SK-N-SH treated with all-trans-retinoic acid at 6 μM for 48 hours (cell line): ENCODE data around the gene LRGUK.

Source experiments
- ATAC-seq: fragments of 200-7000 bp; cut with Tn5 transposase; 3 replicates; pipeline ENCODE4 v1.9.1; 2020; ENCODE audit warnings: mild to moderate bottlenecking, moderate library complexity
- ARNTL ChIP-seq: fragments of 450-650 bp; formaldehyde crosslinking; IDR thresholded peaks from 2 replicates; pipeline ENCODE4 v1.5.0; 2020; ENCODE audit warnings: low read depth, mild to moderate bottlenecking, moderate library complexity, borderline replicate concordance
- BACH2 ChIP-seq: fragments of 250-450 bp; sonication (Bioruptor Pico); IDR thresholded peaks from 2 replicates; pipeline ENCODE4 v1.9.0; 2021; ENCODE audit warnings: mild to moderate bottlenecking, borderline replicate concordance
- CREB5 ChIP-seq: fragments of 250-450 bp; sonication (Bioruptor Pico); IDR thresholded peaks from 2 replicates; pipeline ENCODE4 v1.5.1; 2020; ENCODE audit warnings: low read depth, mild to moderate bottlenecking, moderate library complexity
- CSDC2 ChIP-seq: fragments of 250-450 bp; sonication (Bioruptor Pico); IDR thresholded peaks from 2 replicates; pipeline ENCODE4 v1.5.0; 2020; ENCODE audit warnings: mild to moderate bottlenecking, moderate library complexity
- CSRNP3 ChIP-seq: fragments of 250-450 bp; sonication (Bioruptor Pico); IDR thresholded peaks from 2 replicates; pipeline ENCODE4 v1.5.1; 2021; ENCODE audit warnings: mild to moderate bottlenecking, moderate library complexity
- ESRRG ChIP-seq: fragments of 250-450 bp; sonication (Bioruptor Pico); IDR thresholded peaks from 2 replicates; pipeline ENCODE4 v1.6.1; 2021; ENCODE audit warnings: mild to moderate bottlenecking
- GLIS3 ChIP-seq: fragments of 250-450 bp; sonication (Bioruptor Pico); IDR thresholded peaks from 2 replicates; pipeline ENCODE4 v1.5.0; 2020; ENCODE audit warnings: mild to moderate bottlenecking, moderate library complexity
- ISL1 ChIP-seq: fragments of 250-450 bp; sonication (Bioruptor Pico); IDR thresholded peaks from 2 replicates; pipeline ENCODE4 v2.1.2; 2022; ENCODE audit warnings: mild to moderate bottlenecking, moderate library complexity
- OSR1 ChIP-seq: fragments of 250-450 bp; sonication (Bioruptor Pico); IDR thresholded peaks from 2 replicates; pipeline ENCODE4 v1.8.0; 2022; ENCODE audit warnings: moderate library complexity, mild to moderate bottlenecking, inconsistent platforms
- PATZ1 ChIP-seq: fragments of 250-450 bp; sonication (Bioruptor Pico); IDR thresholded peaks from 2 replicates; pipeline ENCODE4 v1.8.0; 2020; ENCODE audit warnings: mild to moderate bottlenecking, moderate library complexity, borderline replicate concordance
- POU6F1 ChIP-seq: fragments of 250-450 bp; sonication (Bioruptor Pico); IDR thresholded peaks from 2 replicates; pipeline ENCODE4 v1.8.0; 2021; ENCODE audit warnings: low read depth, mild to moderate bottlenecking, moderate library complexity, borderline replicate concordance
- PPARA ChIP-seq: fragments of 250-450 bp; sonication (Bioruptor Pico); IDR thresholded peaks from 2 replicates; pipeline ENCODE4 v1.5.0; 2020; ENCODE audit warnings: mild to moderate bottlenecking, borderline replicate concordance
- RARB ChIP-seq: fragments of 250-450 bp; sonication (Bioruptor Pico); IDR thresholded peaks from 2 replicates; pipeline ENCODE4 v1.8.0; 2021; ENCODE audit warnings: mild to moderate bottlenecking, moderate library complexity
- SNAI2 ChIP-seq: fragments of 250-450 bp; sonication (Bioruptor Pico); IDR thresholded peaks from 2 replicates; pipeline ENCODE4 v1.5.0; 2020; ENCODE audit warnings: mild to moderate bottlenecking, moderate library complexity
- TCF4 ChIP-seq: fragments of 250-450 bp; sonication (Bioruptor Pico); IDR thresholded peaks from 2 replicates; pipeline ENCODE4 v1.8.0; 2021; ENCODE audit warnings: mild to moderate bottlenecking, moderate library complexity, borderline replicate concordance
- TOX ChIP-seq: fragments of 250-450 bp; sonication (Bioruptor Pico); IDR thresholded peaks from 2 replicates; pipeline ENCODE4 v1.8.0; 2021; ENCODE audit warnings: mild to moderate bottlenecking, moderate library complexity, borderline replicate concordance
- ZC3H10 ChIP-seq: fragments of 250-450 bp; sonication (Bioruptor Pico); IDR thresholded peaks from 2 replicates; pipeline ENCODE4 v1.5.1; 2021; ENCODE audit warnings: mild to moderate bottlenecking, moderate library complexity
- ZFP3 ChIP-seq: fragments of 250-450 bp; sonication (Bioruptor Pico); IDR thresholded peaks from 2 replicates; pipeline ENCODE4 v1.5.0; 2020; ENCODE audit warnings: mild to moderate bottlenecking, moderate library complexity
- ZFP30 ChIP-seq: fragments of 450-650 bp; formaldehyde crosslinking; IDR thresholded peaks from 2 replicates; pipeline ENCODE4 v1.5.0; 2022; ENCODE audit warnings: mild to moderate bottlenecking, moderate library complexity
- ZNF565 ChIP-seq: fragments of 450-650 bp; formaldehyde crosslinking; conservative IDR thresholded peaks from 2 replicates; pipeline ENCODE4 v1.5.0; 2020; ENCODE audit warnings: low read depth, mild to moderate bottlenecking, moderate library complexity
- ZNF70 ChIP-seq: fragments of 450-650 bp; formaldehyde crosslinking; IDR thresholded peaks from 2 replicates; pipeline ENCODE4 v1.5.0; 2020; ENCODE audit warnings: mild to moderate bottlenecking, moderate library complexity
- ZNF8 ChIP-seq: fragments of 450-650 bp; formaldehyde crosslinking; IDR thresholded peaks from 2 replicates; pipeline ENCODE4 v1.5.0; 2020; ENCODE audit warnings: mild to moderate bottlenecking, moderate library complexity

The LRGUK gene

DNA sequence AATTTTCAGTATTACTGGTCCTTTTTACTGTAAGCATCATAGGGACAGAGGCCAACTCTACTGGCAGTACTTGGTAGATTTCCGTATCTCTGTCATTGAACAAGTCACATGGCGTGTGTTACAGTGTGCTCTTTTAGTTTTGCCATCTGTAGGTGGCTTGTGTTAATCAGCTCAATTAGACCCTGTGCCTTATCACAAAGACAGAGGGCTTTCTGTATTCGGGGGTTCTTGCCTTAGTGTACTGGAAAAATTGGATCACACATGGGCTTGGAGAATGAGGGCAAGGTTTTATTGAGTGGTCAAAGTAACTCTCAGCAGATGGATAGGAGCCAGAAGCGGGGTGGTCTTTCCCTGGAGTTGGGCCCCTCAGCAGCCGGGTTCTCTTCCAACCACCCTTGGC lies 21.3 kb upstream of the LRGUK start:
- TF ChIP-seq ZNF70 (CRISPR knock-in tag) (no peak), CSDC2 (CRISPR knock-in tag) (no peak), PPARA (CRISPR knock-in tag) (no peak), ESRRG (CRISPR knock-in tag) (no peak), RARB (CRISPR knock-in tag) (no peak), CREB5 (CRISPR knock-in tag) (no peak), ZC3H10 (CRISPR knock-in tag) (no peak), TCF4 (CRISPR knock-in tag) (no peak), TOX (CRISPR knock-in tag) (no peak), ZNF565 (CRISPR knock-in tag) (no peak), GLIS3 (CRISPR knock-in tag) (no peak), ZFP3 (no peak), ZNF8 (CRISPR knock-in tag) (no peak)
- TF ChIP-seq, all 23 proteins: peak for 0
- no peak for ATAC-seq

- ATAC-seq = no peak
- no peak for TF ChIP-seq GLIS3 (CRISPR knock-in tag)
- no peak for TF ChIP-seq BACH2 (CRISPR knock-in tag)
- TF ChIP-seq POU6F1 = no peak
- no peak for TF ChIP-seq SNAI2 (CRISPR knock-in tag)
- TF ChIP-seq ZNF8 (CRISPR knock-in tag) = no peak
- no peak for TF ChIP-seq ESRRG (CRISPR knock-in tag)
- no peak for TF ChIP-seq OSR1 (CRISPR knock-in tag)
- no peak for TF ChIP-seq ZFP30
- TF ChIP-seq ZFP3 = no peak
- no peak for TF ChIP-seq TOX (CRISPR knock-in tag)
- TF ChIP-seq TCF4 (CRISPR knock-in tag) = no peak
- no peak for TF ChIP-seq ZNF70 (CRISPR knock-in tag)
- TF ChIP-seq ZNF565 (CRISPR knock-in tag) = no peak
- no peak for TF ChIP-seq ARNTL (CRISPR knock-in tag)
- TF ChIP-seq PATZ1 (CRISPR knock-in tag) = no peak
- TF ChIP-seq CSRNP3 = no peak
- TF ChIP-seq PPARA (CRISPR knock-in tag) = no peak
- no peak for TF ChIP-seq CSDC2 (CRISPR knock-in tag)
- TF ChIP-seq ZC3H10 (CRISPR knock-in tag) = no peak
- no peak for TF ChIP-seq ISL1
- TF ChIP-seq, all 23 proteins: peak for 0
These were observed 18.3 kb upstream of the LRGUK start for GRCh38 chr7:134108802-134109201.

- TF ChIP-seq ARNTL (CRISPR knock-in tag) = no peak
- no peak for TF ChIP-seq ZC3H10 (CRISPR knock-in tag)
- ATAC-seq = no peak
These were observed 13.5 kb upstream of the LRGUK start for GRCh38 chr7:134113655-134114054.

DNA sequence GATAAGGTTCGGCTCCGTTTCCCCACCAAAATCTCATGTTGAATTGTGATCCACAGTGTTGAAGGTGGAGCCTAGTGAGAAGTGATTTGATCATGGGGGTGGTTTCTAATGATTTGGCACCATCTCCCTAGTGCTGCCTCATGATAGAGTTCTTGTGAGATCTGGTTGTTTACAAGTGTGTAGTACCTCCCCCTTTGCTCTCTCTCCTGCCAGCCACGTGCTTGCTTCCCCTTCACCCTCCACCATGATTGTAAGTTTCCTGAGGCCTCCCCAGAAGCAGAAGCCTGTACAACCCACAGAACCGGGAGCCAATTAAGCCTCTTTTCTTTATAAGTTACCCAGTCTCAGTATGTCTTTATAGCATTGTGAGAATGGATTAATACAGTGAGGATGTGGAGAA lies 12.1 kb upstream of the LRGUK start:
- no peak for ATAC-seq
- TF ChIP-seq TOX (CRISPR knock-in tag) = no peak
- TF ChIP-seq SNAI2 (CRISPR knock-in tag) = no peak
- TF ChIP-seq ZFP30 = no peak
- TF ChIP-seq, all 23 proteins: peak for 0
